Suprapubic skin (tissue), 4 donors: ENCODE data around the gene LOXL3. TPM values are rescaled to one million over a fixed set of nuclear protein-coding genes. Genes with fewer than 3 reads are reported as not detected.

Experiments
- DNase-seq, 2 donors: peaks; one replicate each; pipeline ENCODE4 v3.0.0-alpha.2; 2019; ENCODE audit warnings: low spot score in 2 of 2
- H3K27ac ChIP-seq: fragments of 200-600 bp; sonication (generic); one replicate; pipeline ENCODE4 v1.5.1; 2019
- H3K27me3 ChIP-seq: fragments of 200-600 bp; sonication (generic); one replicate; pipeline ENCODE4 v1.5.1; 2019
- H3K36me3 ChIP-seq: fragments of 200-600 bp; sonication (generic); one replicate; pipeline ENCODE4 v1.5.1; 2019
- H3K4me1 ChIP-seq: fragments of 200-600 bp; sonication (generic); one replicate; pipeline ENCODE4 v1.5.1; 2019
- H3K4me3 ChIP-seq: fragments of 200-600 bp; sonication (generic); one replicate; pipeline ENCODE4 v1.5.1; 2019; ENCODE audit warnings: mild to moderate bottlenecking
- H3K9me3 ChIP-seq: fragments of 200-600 bp; sonication (generic); one replicate; pipeline ENCODE4 v1.5.1; 2019
- EP300 ChIP-seq: sonication (generic); formaldehyde crosslinking; IDR thresholded peaks from one replicate; pipeline ENCODE4 v1.6.1; 2017; ENCODE audit warnings: antibody characterized with exemption
- POLR2A ChIP-seq, 2 donors: fragments of 450-650 bp; IDR thresholded peaks; one replicate each; pipeline ENCODE4 v1.6.1; 2017; ENCODE audit warnings: antibody characterized with exemption in 2 of 2, mild to moderate bottlenecking in 2 of 2, moderate library complexity in 2 of 2
- POLR2AphosphoS5 ChIP-seq, 3 donors: sonication (generic); formaldehyde crosslinking; IDR thresholded peaks; one replicate each; pipeline ENCODE4 v1.6.1; 2017; ENCODE audit warnings: antibody characterized with exemption in 3 of 3
- WGBS: methylation state at CpG from one replicate; pipeline ENCODE4 v1.1.5; 2018; 5-methylcytosine and 5-hydroxymethylcytosine counted together
- total RNA-seq, 4 donors: library from RNA; depleted of rRNA; stranded (reverse); fragments of >200 nt; gene quantifications; one replicate each; pipeline ENCODE4 v1.1.0, GENCODE V29; 2016
- TF ChIP-seq, protein P1 (sequence below), 2 donors: fragments of 200-600 bp in 1 of 2; fragments of 450-650 bp in 1 of 2; sonication (generic) in 1 of 2; IDR thresholded peaks; one replicate each; pipeline ENCODE4 v1.5.1; 2016 to 2019; ENCODE audit warnings: antibody characterized with exemption in 2 of 2, mild to moderate bottlenecking in 1 of 2, moderate library complexity in 1 of 2

Gene LOXL3
- total RNA-seq, 4 donors from 2014 or later = 0.23 to 3.8 (median 1.5) TPM

- Histone ChIP-seq H3K4me1 (peaks cover 21% of the 10 kb centered on the region), H3K4me3 (no peak overlapping the region), H3K9me3 (no peaks in the 10 kb centered on the region), H3K36me3 (peaks cover 29% of the 10 kb centered on the region), H3K27ac (no peak overlapping the region), H3K27me3 (peaks cover 9% of the 10 kb centered on the region)
- no peak for DNase-seq
- WGBS = 96% methylated on average over 10 of the region's 10 CpGs
- no peak for TF ChIP-seq EP300
- no peak for TF ChIP-seq POLR2A (IDR thresholded peaks at IDR 0.05)
- TF ChIP-seq, protein P1, sequence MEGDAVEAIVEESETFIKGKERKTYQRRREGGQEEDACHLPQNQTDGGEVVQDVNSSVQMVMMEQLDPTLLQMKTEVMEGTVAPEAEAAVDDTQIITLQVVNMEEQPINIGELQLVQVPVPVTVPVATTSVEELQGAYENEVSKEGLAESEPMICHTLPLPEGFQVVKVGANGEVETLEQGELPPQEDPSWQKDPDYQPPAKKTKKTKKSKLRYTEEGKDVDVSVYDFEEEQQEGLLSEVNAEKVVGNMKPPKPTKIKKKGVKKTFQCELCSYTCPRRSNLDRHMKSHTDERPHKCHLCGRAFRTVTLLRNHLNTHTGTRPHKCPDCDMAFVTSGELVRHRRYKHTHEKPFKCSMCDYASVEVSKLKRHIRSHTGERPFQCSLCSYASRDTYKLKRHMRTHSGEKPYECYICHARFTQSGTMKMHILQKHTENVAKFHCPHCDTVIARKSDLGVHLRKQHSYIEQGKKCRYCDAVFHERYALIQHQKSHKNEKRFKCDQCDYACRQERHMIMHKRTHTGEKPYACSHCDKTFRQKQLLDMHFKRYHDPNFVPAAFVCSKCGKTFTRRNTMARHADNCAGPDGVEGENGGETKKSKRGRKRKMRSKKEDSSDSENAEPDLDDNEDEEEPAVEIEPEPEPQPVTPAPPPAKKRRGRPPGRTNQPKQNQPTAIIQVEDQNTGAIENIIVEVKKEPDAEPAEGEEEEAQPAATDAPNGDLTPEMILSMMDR (IDR thresholded peaks at IDR 0.05) = no peak
- no peak for TF ChIP-seq POLR2AphosphoS5 (IDR thresholded peaks at IDR 0.05)
Measured at GRCh38 chr2:74524955-74525716, 28.6 kb downstream of the LOXL3 start.

DNA sequence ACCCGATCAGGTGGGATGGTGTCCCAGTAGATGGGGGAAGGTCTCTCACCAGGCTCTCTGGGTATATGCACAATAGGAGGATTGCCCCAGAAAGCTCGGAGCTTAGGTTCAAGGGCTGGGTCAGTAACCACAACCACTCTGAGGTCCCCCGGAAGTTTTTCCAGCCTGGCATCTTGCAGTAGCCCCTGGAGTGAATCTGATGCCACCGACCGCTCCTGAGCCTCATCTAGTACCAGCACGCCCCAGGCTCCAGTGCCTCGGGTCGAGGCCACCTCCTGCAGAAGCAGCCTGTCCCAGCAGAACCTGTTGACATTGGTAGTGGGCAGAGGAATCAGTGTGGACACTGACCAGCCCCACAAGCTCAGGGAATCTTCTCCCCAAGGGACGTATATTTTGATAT lies 29.7 kb downstream of the LOXL3 start:
- H3K27ac ChIP-seq = no peak overlapping the region
- no peak for DNase-seq
- H3K36me3 ChIP-seq = peaks cover 29% of the 10 kb centered on the region
- no peak overlapping the region for H3K4me3 ChIP-seq
- peaks cover 19% of the 10 kb centered on the region for H3K4me1 ChIP-seq
- H3K9me3 ChIP-seq = no peaks in the 10 kb centered on the region
- 85% methylated on average over 8 of the region's 9 CpGs for WGBS
- peaks cover 20% of the 10 kb centered on the region for H3K27me3 ChIP-seq
- no peak for TF ChIP-seq POLR2AphosphoS5 (IDR thresholded peaks at IDR 0.05)
- TF ChIP-seq, protein P1 (IDR thresholded peaks at IDR 0.05) = no peak
- no peak for TF ChIP-seq EP300
- TF ChIP-seq POLR2A (IDR thresholded peaks at IDR 0.05) = no peak

DNA sequence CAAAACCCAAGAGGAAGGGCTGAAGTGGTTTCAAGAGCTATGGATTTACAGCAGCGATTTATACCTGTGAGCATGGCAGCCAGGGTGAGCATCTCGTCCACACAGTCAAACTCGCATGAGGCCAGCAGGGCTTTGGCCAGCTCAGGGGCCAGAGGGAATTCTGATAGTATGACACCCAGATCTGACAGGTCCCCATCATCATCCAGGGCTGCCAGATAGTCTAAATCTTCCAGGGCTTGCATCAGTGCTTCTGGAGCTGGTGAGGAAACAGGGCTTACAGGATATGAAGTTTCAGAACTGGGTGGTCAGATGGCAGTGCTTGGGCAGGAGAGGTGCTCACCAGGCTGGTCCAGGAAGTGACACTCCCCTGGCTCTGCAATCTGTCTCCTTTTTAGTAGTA lies 31.2 kb downstream of the LOXL3 start:
- Histone ChIP-seq H3K4me3 (no peak overlapping the region), H3K9me3 (no peaks in the 10 kb centered on the region), H3K36me3 (peaks cover 21% of the 10 kb centered on the region), H3K27me3 (peaks cover 35% of the 10 kb centered on the region), H3K27ac (no peak overlapping the region), H3K4me1 (peaks cover 5% of the 10 kb centered on the region)
- 88% methylated on average over 3 of the region's 3 CpGs for WGBS
- no peak for DNase-seq
- TF ChIP-seq EP300 = no peak

- peak overlapping the region; percentile 45 for H3K4me3 ChIP-seq
- DNase-seq = no peak
- H3K9me3 ChIP-seq = no peaks in the 10 kb centered on the region
- H3K27ac ChIP-seq = no peak overlapping the region
- 68% methylated on average over 13 of the region's 13 CpGs for WGBS
- peaks cover 37% of the 10 kb centered on the region for H3K4me1 ChIP-seq
- H3K27me3 ChIP-seq = peaks cover 94% of the 10 kb centered on the region
- TF ChIP-seq, protein P1 (IDR thresholded peaks at IDR 0.05) = no peak
- TF ChIP-seq EP300 = no peak
- no peak for TF ChIP-seq POLR2AphosphoS5 (IDR thresholded peaks at IDR 0.05)
- TF ChIP-seq POLR2A (IDR thresholded peaks at IDR 0.05) = no peak
- H3K36me3 ChIP-seq = no peaks in the 10 kb centered on the region
Measured at GRCh38 chr2:74516650-74517049, 37.1 kb downstream of the LOXL3 start.

- 9% methylated on average over 61 of the region's 72 CpGs for WGBS
- DNase-seq = peak in 1 of 2 donors; percentile 75
- Histone ChIP-seq H3K36me3 (no peaks in the 10 kb centered on the region), H3K27ac (no peak overlapping the region), H3K4me3 (peak overlapping the region; percentile 45), H3K4me1 (peaks cover 37% of the 10 kb centered on the region), H3K27me3 (peaks cover 99% of the 10 kb centered on the region), H3K9me3 (no peaks in the 10 kb centered on the region)
- TF ChIP-seq POLR2AphosphoS5 (IDR thresholded peaks at IDR 0.05) (no peak), POLR2A (IDR thresholded peaks at IDR 0.05) (no peak), EP300 (no peak)
- TF ChIP-seq, protein P1 (IDR thresholded peaks at IDR 0.05) = no peak
Measured at GRCh38 chr2:74515981-74516633, 37.6 kb downstream of the LOXL3 start.
